Effector CD4-positive, alpha-beta T cell (primary cell): Measurements from ENCODE around the gene CPM.
"Not testable (repeated sequence)": the region's sequence is repeated elsewhere in the genome, so short reads cannot be mapped to it uniquely, and the experiment has no call there.

Source experiments
- DNase-seq: peaks from one replicate; pipeline ENCODE4 v3.0.0-alpha.2; 2020

Gene CPM

GRCh38 chr12:68873316-68873715 is 59.7 kb downstream of the CPM start:
- DNase-seq, result no peak

GRCh38 chr12:68871921-68872320 is 61.0 kb downstream of the CPM start:
- DNase-seq, result no peak

GRCh38 chr12:68871396-68871795 is 61.6 kb downstream of the CPM start:
- no peak for DNase-seq

GRCh38 chr12:68870443-68870842 is 62.5 kb downstream of the CPM start:
- no peak for DNase-seq

GRCh38 chr12:68870011-68870410 is 63.0 kb downstream of the CPM start:
- DNase-seq, result no peak

- no peak for DNase-seq
Observed at GRCh38 chr12:68868043-68868790, 64.8 kb downstream of the CPM start.

GRCh38 chr12:68867606-68868005 is 65.4 kb downstream of the CPM start:
- DNase-seq, result no peak

GRCh38 chr12:68866950-68867349 is 66.0 kb downstream of the CPM start:
- DNase-seq, result no peak

GRCh38 chr12:68865399-68866164 is 67.4 kb downstream of the CPM start:
- DNase-seq, result no peak

- DNase-seq, result no peak
Observed at GRCh38 chr12:68864604-68865003, 68.4 kb downstream of the CPM start.

- DNase-seq, result not testable (repeated sequence)
Observed at GRCh38 chr12:68863886-68864454, 69.0 kb downstream of the CPM start.

- no peak for DNase-seq
Observed at GRCh38 chr12:68863109-68863770, 69.7 kb downstream of the CPM start.

- no peak for DNase-seq
Observed at GRCh38 chr12:68861890-68862289, 71.1 kb downstream of the CPM start.

GRCh38 chr12:68856510-68856909 is 76.5 kb downstream of the CPM start:
- DNase-seq, result no peak

GRCh38 chr12:68855771-68856170 is 77.2 kb downstream of the CPM start:
- no peak for DNase-seq

GRCh38 chr12:68855111-68855510 is 77.9 kb downstream of the CPM start:
- DNase-seq, result no peak

- DNase-seq, result no peak
Observed at GRCh38 chr12:68854554-68854953, 78.4 kb downstream of the CPM start.

GRCh38 chr12:68854078-68854468 is 78.9 kb downstream of the CPM start:
- no peak for DNase-seq

- DNase-seq, result no peak
Observed at GRCh38 chr12:68853396-68854077, 79.4 kb downstream of the CPM start.

- DNase-seq, result no peak
Observed at GRCh38 chr12:68851592-68852306, 81.2 kb downstream of the CPM start.

- DNase-seq, result no peak
Observed at GRCh38 chr12:68850390-68850789, 82.6 kb downstream of the CPM start.

- DNase-seq, result no peak
Observed at GRCh38 chr12:68846811-68847210, 86.2 kb downstream of the CPM start.
